ENCODE measurements around the gene MPG. TPM values are rescaled to one million over a fixed set of nuclear protein-coding genes. Genes with fewer than 3 reads are reported as not detected.

MPG gene
- total and polyA plus RNA-seq, 4 donors, result 25.4 to 84.1 (median 37.5) TPM

DNA sequence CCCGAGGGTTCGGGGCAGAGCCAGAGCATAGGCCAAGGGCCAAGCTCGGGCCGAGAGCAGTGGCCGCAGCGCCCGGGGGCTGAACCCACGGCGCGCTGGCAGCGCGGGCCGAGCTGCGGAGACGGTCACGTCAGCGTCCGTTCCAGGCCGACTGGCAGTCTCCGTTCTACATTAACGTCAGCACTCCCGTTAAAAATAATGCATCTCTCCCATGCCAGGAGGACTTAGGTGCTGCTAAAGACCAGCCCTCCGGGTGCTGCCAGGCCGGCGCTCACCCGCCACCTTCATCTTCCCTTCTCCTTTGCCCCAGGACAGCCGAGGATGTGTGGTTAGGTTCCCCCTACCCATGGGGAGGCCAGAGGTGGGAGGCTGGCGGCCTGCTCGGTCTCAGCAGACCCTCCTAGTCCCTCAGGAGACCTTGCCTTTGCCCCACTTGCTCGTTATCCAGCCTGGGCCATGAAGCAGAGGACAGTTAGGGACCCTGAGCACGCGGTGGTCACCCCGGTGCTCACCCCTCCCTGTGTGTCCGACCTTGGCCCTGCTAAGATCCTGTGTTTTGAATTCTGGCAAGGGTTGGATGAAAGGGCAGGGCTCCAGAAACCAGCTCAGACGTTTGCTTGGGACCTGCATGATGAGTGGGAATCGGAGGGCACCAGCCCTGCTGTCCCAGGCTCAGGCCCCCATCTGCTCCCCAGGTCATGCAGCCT, 572 bp downstream of the MPG start:
- no peak for DNase-seq (ENCODE audit: low spot score)
- H3K9ac ChIP-seq (ENCODE audit: low read depth in 1 of 2, low read length in 2 of 2), result peak overlapping the region; percentile 34 to 92
- no peaks in the 10 kb centered on the region for H3K9me3 ChIP-seq (ENCODE audit: control insufficient read depth in 4 of 4, low read length in 3 of 4)
- H3K27ac ChIP-seq (ENCODE audit: low read depth in 1 of 2, low read length in 2 of 2), result peak overlapping the region; percentile 65 to 75
- H3K4me1 ChIP-seq (ENCODE audit: control insufficient read depth in 4 of 4, insufficient read depth in 4 of 4, low read length in 3 of 4), result peaks cover 5 to 20% (median 16%) of the 10 kb centered on the region in 4 donors
- no peaks in the 10 kb centered on the region for H3K27me3 ChIP-seq (ENCODE audit: control insufficient read depth in 4 of 4, insufficient read depth in 4 of 4, low read length in 3 of 4)
- TF ChIP-seq TAF1 (conservative IDR thresholded peaks at IDR 0.05), result no peak
- TF ChIP-seq, protein P1, sequence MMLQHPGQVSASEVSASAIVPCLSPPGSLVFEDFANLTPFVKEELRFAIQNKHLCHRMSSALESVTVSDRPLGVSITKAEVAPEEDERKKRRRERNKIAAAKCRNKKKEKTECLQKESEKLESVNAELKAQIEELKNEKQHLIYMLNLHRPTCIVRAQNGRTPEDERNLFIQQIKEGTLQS (IDR thresholded peaks at IDR 0.05), result no peak
- TF ChIP-seq, protein P2, sequence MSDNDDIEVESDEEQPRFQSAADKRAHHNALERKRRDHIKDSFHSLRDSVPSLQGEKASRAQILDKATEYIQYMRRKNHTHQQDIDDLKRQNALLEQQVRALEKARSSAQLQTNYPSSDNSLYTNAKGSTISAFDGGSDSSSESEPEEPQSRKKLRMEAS (IDR thresholded peaks at IDR 0.05), result no peak
- no peak for TF ChIP-seq SP1 (IDR thresholded peaks at IDR 0.05)
- no peak for TF ChIP-seq NR2F2 (IDR thresholded peaks at IDR 0.05)
- TF ChIP-seq, protein P3, sequence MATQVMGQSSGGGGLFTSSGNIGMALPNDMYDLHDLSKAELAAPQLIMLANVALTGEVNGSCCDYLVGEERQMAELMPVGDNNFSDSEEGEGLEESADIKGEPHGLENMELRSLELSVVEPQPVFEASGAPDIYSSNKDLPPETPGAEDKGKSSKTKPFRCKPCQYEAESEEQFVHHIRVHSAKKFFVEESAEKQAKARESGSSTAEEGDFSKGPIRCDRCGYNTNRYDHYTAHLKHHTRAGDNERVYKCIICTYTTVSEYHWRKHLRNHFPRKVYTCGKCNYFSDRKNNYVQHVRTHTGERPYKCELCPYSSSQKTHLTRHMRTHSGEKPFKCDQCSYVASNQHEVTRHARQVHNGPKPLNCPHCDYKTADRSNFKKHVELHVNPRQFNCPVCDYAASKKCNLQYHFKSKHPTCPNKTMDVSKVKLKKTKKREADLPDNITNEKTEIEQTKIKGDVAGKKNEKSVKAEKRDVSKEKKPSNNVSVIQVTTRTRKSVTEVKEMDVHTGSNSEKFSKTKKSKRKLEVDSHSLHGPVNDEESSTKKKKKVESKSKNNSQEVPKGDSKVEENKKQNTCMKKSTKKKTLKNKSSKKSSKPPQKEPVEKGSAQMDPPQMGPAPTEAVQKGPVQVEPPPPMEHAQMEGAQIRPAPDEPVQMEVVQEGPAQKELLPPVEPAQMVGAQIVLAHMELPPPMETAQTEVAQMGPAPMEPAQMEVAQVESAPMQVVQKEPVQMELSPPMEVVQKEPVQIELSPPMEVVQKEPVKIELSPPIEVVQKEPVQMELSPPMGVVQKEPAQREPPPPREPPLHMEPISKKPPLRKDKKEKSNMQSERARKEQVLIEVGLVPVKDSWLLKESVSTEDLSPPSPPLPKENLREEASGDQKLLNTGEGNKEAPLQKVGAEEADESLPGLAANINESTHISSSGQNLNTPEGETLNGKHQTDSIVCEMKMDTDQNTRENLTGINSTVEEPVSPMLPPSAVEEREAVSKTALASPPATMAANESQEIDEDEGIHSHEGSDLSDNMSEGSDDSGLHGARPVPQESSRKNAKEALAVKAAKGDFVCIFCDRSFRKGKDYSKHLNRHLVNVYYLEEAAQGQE (IDR thresholded peaks at IDR 0.05), result no peak
- no peak for TF ChIP-seq EGR1 (IDR thresholded peaks at IDR 0.05; ENCODE audit: low read depth in 2 of 2)
- peak in 1 of 2 donors; percentile 7 for TF ChIP-seq RXRA (IDR thresholded peaks at IDR 0.05)
- peaks cover 0 to 10% (median 0%) of the 10 kb centered on the region in 4 donors for H3K36me3 ChIP-seq (ENCODE audit: control insufficient read depth in 4 of 4, insufficient read depth in 3 of 4, low read depth in 1 of 4, low read length in 3 of 4)
- WGBS, result 5% methylated on average over 36 of the region's 36 CpGs
- H3K4me3 ChIP-seq (ENCODE audit: low read depth in 1 of 3, low read length in 3 of 3), result peak overlapping the region; percentile 62 to 93 (median 90)

DNA sequence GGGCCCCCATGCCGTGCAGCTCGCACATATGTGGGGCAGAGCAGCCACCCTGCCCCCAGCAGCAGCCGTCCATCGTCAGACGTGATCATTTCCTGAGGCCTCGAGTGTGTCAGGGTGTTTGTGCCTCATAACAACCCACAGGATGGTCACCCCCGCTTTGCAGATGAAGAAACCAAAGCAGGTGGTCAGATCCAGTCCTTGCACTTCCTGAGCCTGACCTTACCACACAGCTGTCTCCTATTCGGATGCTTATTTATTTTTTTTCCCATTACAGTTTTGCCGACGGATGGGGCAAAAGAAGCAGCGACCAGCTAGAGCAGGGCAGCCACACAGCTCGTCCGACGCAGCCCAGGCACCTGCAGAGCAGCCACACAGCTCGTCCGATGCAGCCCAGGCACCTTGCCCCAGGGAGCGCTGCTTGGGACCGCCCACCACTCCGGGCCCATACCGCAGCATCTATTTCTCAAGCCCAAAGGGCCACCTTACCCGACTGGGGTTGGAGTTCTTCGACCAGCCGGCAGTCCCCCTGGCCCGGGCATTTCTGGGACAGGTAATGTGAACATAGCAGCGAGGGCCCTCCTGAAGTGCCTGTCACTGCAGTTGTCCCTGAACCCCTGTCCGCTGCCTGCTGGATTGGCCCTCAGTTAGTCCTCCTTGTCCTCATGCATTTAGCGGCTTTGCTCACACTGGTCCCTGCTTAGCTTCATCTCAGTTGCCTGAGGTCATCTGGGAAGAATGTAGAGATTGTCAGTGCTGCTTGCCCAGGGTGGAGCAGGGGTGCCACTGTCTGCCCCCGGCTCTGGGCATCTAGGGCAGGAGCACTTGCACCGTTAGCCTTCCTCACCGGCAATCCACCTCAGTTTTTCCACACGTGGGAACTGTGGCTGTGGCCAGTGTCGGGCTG, 1.4 kb downstream of the MPG start:
- no peaks in the 10 kb centered on the region for H3K27me3 ChIP-seq (ENCODE audit: control insufficient read depth in 4 of 4, insufficient read depth in 4 of 4, low read length in 3 of 4)
- H3K27ac ChIP-seq (ENCODE audit: low read depth in 1 of 2, low read length in 2 of 2), result peak overlapping the region in 1 of 2 donors; percentile 75
- WGBS, result 85% methylated on average over 32 of the region's 32 CpGs
- H3K36me3 ChIP-seq (ENCODE audit: control insufficient read depth in 4 of 4, insufficient read depth in 3 of 4, low read depth in 1 of 4, low read length in 3 of 4), result peaks cover 0 to 17% (median under 1%) of the 10 kb centered on the region in 4 donors
- no peak for DNase-seq (ENCODE audit: low spot score)
- H3K9me3 ChIP-seq (ENCODE audit: control insufficient read depth in 4 of 4, low read length in 3 of 4), result no peaks in the 10 kb centered on the region
- H3K9ac ChIP-seq (ENCODE audit: low read depth in 1 of 2, low read length in 2 of 2), result peak overlapping the region in 1 of 2 donors; percentile 92
- TF ChIP-seq JUND (IDR thresholded peaks at IDR 0.05) (no peak), RAD21 (IDR thresholded peaks at IDR 0.05) (no peak), HNF4G (IDR thresholded peaks at IDR 0.05) (no peak), FOXA2 (IDR thresholded peaks at IDR 0.05) (no peak), HNF4A (conservative IDR thresholded peaks at IDR 0.05) (no peak), SP1 (IDR thresholded peaks at IDR 0.05) (no peak)
- TF ChIP-seq, protein P4, sequence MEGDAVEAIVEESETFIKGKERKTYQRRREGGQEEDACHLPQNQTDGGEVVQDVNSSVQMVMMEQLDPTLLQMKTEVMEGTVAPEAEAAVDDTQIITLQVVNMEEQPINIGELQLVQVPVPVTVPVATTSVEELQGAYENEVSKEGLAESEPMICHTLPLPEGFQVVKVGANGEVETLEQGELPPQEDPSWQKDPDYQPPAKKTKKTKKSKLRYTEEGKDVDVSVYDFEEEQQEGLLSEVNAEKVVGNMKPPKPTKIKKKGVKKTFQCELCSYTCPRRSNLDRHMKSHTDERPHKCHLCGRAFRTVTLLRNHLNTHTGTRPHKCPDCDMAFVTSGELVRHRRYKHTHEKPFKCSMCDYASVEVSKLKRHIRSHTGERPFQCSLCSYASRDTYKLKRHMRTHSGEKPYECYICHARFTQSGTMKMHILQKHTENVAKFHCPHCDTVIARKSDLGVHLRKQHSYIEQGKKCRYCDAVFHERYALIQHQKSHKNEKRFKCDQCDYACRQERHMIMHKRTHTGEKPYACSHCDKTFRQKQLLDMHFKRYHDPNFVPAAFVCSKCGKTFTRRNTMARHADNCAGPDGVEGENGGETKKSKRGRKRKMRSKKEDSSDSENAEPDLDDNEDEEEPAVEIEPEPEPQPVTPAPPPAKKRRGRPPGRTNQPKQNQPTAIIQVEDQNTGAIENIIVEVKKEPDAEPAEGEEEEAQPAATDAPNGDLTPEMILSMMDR (IDR thresholded peaks at IDR 0.05; ENCODE audit: low read depth, low read length, missing input control), result no peak
- TF ChIP-seq, protein P1 (IDR thresholded peaks at IDR 0.05), result no peak
- H3K4me3 ChIP-seq (ENCODE audit: low read depth in 1 of 3, low read length in 3 of 3), result peak overlapping the region; percentile 62 to 93 (median 90)
- H3K4me1 ChIP-seq (ENCODE audit: control insufficient read depth in 4 of 4, insufficient read depth in 4 of 4, low read length in 3 of 4), result peaks cover 8 to 28% (median 16%) of the 10 kb centered on the region in 4 donors

Data from liver (tissue), 9 donors.